NCI-H187 (cell line): ENCODE measurements around the gene AKT1.
"Not testable (repeated sequence)": the region's sequence is repeated elsewhere in the genome, so short reads cannot be mapped to it uniquely, and the experiment has no call there.

ENCODE experiments used
- DNase-seq, 2 experiments: peaks; one replicate each; lab custom pipeline; 2025; lab: John Stamatoyannopoulos, UW

The AKT1 gene

GRCh38 chr14:104739026-104739425 is 56.5 kb downstream of the AKT1 start:
- DNase-seq: no peak

DNA sequence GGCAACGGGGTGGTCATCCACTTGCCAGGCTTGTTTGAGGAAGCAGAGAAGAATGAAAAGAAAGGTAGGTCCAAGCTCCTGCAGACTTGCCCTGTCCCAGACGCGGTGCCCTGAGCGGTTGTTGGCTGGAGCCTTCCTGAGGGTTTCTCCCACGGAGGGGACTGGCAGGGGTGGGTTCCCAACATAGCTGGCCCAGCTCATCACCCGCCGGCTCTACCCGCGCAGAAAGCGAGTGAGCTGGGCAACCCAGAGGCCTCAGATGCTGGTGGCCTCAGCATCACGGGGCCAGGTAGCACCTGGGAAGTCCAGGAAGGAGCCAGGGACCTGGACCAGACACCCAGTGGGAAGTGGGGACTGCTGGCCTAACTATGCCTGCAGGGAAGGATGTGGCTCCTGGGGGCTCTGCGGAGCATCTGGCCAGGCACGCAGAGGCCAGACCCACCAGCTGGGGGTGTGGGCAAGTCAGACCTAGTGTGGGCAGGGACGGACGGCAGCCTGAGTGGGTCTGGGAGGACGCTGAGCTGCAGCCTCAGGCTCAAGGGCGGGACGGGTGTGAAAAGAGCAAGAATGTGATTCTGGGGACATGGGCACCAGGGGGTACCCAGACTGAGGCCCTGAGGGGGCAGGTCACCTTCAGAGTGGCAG is 57.1 kb downstream of the AKT1 start:
- no peak for DNase-seq

DNA sequence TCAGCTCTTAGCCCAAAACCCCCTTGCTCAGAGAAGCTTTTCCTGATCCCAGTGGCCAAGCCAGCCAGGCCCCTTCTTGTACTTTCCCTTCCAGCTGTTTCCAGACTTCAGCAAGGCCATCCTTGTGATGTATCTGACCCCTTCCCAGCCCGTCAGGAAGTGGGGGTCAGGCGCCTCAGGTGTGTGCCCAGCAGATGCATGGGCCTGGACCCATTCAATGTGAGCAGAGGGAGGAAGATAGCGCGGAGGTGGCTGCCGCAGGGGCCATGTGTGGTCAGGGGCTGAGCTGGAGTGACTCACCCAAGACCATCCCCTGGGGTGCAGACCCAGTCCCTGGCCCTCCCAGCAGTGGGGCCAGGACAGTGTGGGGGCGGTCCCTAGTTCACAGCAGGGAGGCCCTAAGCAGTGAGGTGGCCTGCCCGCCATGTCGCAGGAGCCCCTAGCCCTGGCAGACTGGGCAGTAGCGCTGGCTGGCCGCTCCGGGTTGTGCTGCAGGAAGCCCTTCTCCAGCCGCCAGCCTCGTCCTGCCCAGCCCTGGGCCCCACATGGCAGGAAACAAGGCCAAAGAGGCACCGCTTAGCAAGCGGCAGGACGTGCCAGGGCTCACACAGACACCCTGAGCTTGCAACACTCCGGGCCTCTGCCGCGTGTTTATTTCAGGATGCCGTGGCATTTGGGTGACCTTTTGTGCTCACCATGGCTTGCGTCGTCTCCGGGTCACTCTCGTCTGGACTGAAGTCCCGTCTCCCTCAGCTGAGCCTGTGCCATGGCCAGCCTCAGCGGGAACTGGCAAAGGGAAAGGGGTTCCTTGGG is 59.5 kb downstream of the AKT1 start:
- no peak for DNase-seq

- DNase-seq: no peak
Observed at GRCh38 chr14:104734991-104735779, 60.4 kb downstream of the AKT1 start.

- no peak for DNase-seq
Observed at GRCh38 chr14:104734601-104734990, 61.0 kb downstream of the AKT1 start.

DNA sequence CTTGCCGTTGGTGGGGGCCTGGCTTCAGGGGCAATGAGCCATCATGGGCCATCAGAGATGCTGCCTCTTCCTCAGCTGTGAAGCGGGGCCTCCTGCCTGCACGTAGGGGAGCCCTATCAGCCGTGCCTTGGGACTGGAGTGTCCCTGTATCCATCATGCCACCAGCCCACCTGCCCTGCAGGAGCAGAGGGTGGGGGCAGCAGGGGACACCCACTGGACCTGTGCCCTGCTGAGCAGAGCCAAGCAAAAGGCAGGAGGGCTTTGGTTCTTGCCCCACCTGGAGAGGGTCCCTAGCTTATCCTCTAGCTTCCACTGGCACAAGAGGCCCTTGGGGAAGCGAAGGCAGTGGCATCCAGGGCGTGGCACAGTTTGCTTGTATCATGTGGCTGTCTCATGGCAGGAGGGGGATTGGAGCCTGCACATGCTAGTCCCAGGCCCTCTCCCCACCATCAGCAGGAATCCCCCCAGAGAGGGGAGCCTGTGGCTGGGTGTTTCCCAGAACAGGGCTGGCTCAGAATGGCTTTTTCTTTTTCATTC is 61.4 kb downstream of the AKT1 start:
- DNase-seq: no peak

DNA sequence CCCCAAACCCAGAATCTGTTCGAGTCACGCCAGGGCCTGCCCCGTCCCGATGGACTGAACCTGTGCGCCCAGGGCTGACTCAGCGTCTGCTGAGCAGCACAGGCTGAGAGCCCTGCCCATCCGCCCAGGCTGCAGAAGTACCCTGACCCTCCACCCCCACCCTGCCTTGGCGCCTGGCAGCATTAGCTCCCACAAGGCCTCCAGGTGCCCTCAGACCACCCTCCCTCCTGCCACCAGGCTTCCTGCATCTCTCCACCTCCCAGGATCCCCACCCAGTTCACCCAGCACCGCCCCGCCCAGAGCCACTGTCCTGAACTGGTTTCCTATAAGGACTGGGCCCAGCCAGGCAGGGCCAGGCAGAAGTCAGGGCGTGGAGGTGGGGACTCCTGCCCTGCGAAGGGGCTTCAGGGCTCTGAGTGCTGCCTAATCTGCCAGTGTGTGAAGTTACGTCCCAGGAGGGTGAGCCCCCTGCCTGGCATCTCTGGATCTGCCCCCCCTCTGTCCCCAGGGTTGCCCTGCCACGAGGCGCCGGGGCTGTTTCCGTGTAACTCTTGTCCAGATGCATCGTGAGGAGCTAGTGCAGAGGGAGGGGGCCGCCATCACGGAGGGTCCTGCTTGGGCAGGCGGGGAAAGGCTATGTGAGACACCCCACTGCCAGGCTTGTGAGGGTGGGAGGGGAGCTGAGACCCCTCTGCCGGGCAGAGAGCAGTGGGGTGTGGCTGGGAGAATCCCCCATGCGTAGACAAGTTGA is 62.4 kb downstream of the AKT1 start:
- DNase-seq: no peak

GRCh38 chr14:104732355-104732804 is 63.2 kb downstream of the AKT1 start:
- DNase-seq: no peak

- no peak for DNase-seq
Observed at GRCh38 chr14:104731320-104732294, 63.9 kb downstream of the AKT1 start.

GRCh38 chr14:104730487-104730886 is 65.1 kb downstream of the AKT1 start:
- no peak for DNase-seq

DNA sequence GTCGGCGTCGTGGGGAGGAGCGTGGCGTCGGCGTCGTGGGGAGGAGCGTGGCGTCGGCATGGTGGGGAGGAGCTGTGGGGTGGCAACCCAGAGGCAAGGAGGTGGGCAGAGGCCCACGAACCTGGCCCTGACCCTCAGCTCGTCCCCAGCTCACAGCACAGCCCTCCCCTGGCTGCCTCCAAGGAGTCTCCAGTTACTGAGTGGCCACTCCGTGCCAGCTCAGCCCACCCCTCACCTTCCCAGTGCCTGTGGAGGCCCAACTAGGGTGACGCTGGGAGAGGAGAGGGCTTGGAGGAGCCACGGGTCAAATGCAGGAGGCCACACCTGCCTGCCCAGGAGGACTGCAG is 65.7 kb downstream of the AKT1 start:
- DNase-seq: no peak

DNA sequence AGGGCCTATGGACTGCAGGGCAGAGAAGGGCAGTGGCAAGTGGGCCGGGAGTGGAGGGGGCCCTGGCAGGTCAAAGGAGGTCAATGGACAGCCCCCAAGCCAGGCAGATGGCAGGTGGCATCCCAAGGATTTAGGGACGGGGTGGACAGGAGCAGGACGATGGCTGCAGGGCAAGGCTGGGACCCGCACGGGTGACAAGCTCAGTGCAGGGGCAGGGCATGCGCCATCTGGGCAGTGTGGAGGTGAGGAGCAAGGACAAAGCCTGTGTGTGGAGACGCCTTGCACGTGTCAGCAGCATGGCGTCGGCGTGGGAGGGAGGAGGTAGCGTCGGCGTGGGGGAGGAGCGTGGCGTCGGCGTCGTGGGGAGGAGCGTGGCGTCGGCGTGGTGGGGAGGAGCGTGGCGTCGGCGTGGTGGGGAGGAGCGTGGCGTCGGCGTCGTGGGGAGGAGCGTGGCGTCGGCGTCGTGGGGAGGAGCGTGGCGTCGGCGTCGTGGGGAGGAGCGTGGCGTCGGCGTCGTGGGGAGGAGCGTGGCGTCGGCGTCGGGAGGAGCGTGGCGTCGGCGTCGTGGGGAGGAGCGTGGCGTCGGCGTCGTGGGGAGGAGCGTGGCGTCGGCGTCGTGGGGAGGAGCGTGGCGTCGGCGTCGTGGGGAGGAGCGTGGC is 66.2 kb downstream of the AKT1 start:
- not testable (repeated sequence) for DNase-seq

DNA sequence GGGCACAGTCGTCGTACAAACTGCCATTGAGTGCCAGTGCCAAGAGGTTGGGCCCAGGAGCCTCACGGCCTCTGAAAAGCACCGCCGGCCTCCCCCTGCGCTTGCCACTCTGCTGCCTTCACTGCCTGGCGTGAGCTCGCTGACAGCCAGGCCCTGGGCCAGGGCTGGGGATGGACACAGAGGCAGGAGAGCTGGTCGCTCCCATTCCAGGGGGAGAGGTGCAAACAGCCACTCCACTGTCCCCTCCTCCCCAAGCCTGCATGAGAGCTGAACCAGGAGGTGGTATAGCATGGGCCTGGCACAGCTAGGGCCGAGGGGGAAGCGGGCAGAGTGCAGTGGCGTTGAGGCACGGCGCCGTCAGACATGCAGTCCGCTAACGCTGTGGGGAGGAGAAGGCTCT is 66.9 kb downstream of the AKT1 start:
- DNase-seq: no peak

- no peak for DNase-seq
Observed at GRCh38 chr14:104726600-104727451, 68.7 kb downstream of the AKT1 start.

- DNase-seq: no peak
Observed at GRCh38 chr14:104725772-104726548, 69.6 kb downstream of the AKT1 start.

DNA sequence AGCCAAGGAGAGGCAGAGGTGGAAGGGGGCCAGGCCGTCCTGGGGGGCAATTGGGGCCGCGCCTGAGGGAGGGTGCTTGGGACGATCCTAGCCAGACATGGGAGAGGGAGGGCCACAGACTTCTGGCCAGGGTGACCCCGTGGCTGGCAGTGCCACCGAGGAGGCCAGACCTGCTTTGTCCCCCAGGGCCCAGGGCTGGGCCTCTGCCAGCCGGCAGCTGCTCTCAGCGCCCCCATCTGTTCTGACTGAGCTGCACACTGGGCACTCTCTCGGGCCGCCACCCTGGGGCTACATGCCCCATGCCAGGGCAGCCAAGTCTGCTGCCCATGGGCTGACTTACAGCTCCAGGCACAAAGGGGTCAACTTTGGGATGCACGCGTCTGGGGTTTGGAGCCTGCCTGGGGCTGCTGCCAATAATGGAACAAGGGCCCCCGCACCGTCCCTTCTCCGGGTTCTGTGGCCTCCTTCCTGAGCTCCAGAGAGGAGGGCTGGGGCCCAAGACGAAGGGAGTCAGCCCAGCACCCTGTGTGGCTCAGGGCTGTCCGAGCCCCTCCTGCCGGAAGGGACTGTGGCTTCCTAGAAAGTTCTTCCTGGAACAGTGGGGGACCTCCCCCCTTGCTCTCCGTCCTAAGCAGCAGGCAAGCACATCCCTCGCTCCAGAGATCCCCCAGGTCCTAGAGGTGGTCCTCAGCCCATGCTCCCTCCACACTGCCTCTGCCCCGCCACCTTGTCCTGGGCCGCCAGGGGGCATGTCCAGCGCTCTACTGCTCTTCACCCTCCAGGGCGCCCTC is 70.4 kb downstream of the AKT1 start:
- DNase-seq: no peak

DNA sequence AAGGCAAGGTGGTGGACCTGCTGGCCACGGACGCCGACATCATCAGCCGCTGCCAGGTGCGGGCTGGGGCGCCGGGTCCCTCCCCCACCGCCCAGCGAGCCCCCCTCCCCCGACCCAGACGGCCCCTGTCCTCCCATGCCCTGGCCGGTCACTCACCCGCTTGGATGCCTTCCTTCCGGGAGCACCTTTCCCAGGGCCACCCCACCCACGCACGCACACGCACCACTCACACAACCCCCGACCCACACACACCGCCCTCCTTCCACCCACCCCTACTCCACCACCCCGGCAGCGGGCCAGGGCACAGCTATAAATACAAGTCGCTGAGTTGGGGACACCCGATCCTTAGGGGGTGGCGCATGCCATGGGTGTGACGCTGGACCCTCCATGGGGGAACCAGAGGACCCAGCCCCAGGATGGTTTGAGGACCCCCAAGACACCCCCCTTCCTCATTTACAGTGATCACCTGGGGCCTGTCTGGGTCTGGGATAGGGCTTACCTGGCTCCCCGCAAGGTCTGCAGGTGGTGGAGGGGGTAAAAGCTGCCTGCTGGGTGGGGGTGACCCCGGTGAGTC is 71.1 kb downstream of the AKT1 start:
- peak in 1 of 2 experiments; percentile 3 for DNase-seq
